Fibroblast of lung (primary cell): ENCODE data around the gene NXN. TPM values are rescaled to one million over a fixed set of nuclear protein-coding genes. Genes with fewer than 3 reads are reported as not detected.

Experiments
- DNase-seq, 2 donors: peaks; one replicate each; pipeline versions ENCODE4 v3.0.0 to v3.0.0-alpha.2; 2010; ENCODE audit warnings: low read depth in 2 of 2
- H2AFZ ChIP-seq: 2 replicates; pipeline ENCODE4 v1.5.1; 2012; ENCODE audit warnings: low read length, control low read depth, inconsistent platforms
- H3K27ac ChIP-seq: 2 replicates; pipeline ENCODE4 v1.5.1; 2011; ENCODE audit warnings: low read length, control low read depth; ENCODE audit not compliant: insufficient read depth
- H3K27me3 ChIP-seq: 2 replicates; pipeline ENCODE4 v1.5.1; 2011; ENCODE audit warnings: mild to moderate bottlenecking, low read length; ENCODE audit not compliant: control insufficient read depth, insufficient read depth
- H3K36me3 ChIP-seq: 2 replicates; pipeline ENCODE4 v1.5.1; 2011; ENCODE audit warnings: low read length; ENCODE audit not compliant: control insufficient read depth, insufficient read depth
- H3K4me1 ChIP-seq: 2 replicates; pipeline ENCODE4 v1.5.1; 2011; ENCODE audit warnings: low read length; ENCODE audit not compliant: control insufficient read depth, insufficient read depth; ENCODE audit errors: extremely low read depth
- H3K4me2 ChIP-seq: 2 replicates; pipeline ENCODE4 v1.5.1; 2011; ENCODE audit warnings: low read length, control low read depth; ENCODE audit not compliant: insufficient read depth; ENCODE audit errors: extremely low read depth
- H3K4me3 ChIP-seq, 4 experiments: fragments of 200-600 bp in 1 of 4; sonication (generic) in 1 of 4; replicated peaks in 1 of 4; 2 replicates each; pipeline ENCODE4 v1.5.1; 2011 to 2016; ENCODE audit warnings: low read length in 4 of 4, low read depth in 3 of 4, mild to moderate bottlenecking in 3 of 4, control low read depth in 2 of 4, inconsistent platforms in 1 of 4, mixed read lengths in 1 of 4; ENCODE audit not compliant: insufficient read depth in 1 of 4; ENCODE audit errors: control extremely low read depth in 1 of 4
- H3K79me2 ChIP-seq: 2 replicates; pipeline ENCODE4 v1.5.1; 2012; ENCODE audit warnings: mild to moderate bottlenecking, low read length, inconsistent platforms; ENCODE audit not compliant: control insufficient read depth, insufficient read depth
- H3K9ac ChIP-seq: 2 replicates; pipeline ENCODE4 v1.5.1; 2011; ENCODE audit warnings: mild to moderate bottlenecking, low read length, control low read depth; ENCODE audit not compliant: insufficient read depth
- H3K9me3 ChIP-seq: 2 replicates; pipeline ENCODE4 v1.5.1; 2012; ENCODE audit warnings: low read depth, low read length; ENCODE audit not compliant: control insufficient read depth, insufficient read depth
- H4K20me1 ChIP-seq: 2 replicates; pipeline ENCODE4 v1.5.1; 2011; ENCODE audit warnings: low read length; ENCODE audit not compliant: control insufficient read depth, insufficient read depth; ENCODE audit errors: extremely low read depth
- CTCF ChIP-seq, 2 donors: IDR thresholded peaks in 1 of 2; conservative IDR thresholded peaks in 1 of 2; 1 replicate in 1 of 2; 2 replicates in 1 of 2; pipeline ENCODE4 v1.5.1; 2011 to 2012; ENCODE audit warnings: low read length in 2 of 2, control low read depth in 1 of 2, inconsistent platforms in 1 of 2, low read depth in 1 of 2, mild to moderate bottlenecking in 1 of 2
- EZH2 ChIP-seq: IDR thresholded peaks from 2 replicates; pipeline ENCODE4 v1.5.1; 2012; ENCODE audit warnings: low read length, control low read depth, mild to moderate bottlenecking; ENCODE audit errors: missing control alignments
- polyA plus RNA-seq, 2 donors: library from polyadenylated mRNA; depleted of rRNA in 1 of 2; stranded (reverse) in 1 of 2; unstranded in 1 of 2; fragments of >200 nt; gene quantifications; 2 replicates each; pipeline ENCODE4 v1.2.1, GENCODE V29; 2011 to 2012; ENCODE audit warnings: missing spikeins in 1 of 2
- total RNA-seq: library from RNA; depleted of rRNA; stranded (reverse); fragments of >200 nt; gene quantifications from 2 replicates; pipeline ENCODE4 v1.2.1, GENCODE V29; 2014

NXN gene
- total and polyA plus RNA-seq, 2 donors (not counting 1 experiment from before 2014, with no cell fraction given) = 38.5 to 53.8 TPM

GRCh38 chr17:965311-965989 lies 14.1 kb downstream of the NXN start:
- no peak overlapping the region for H3K9ac ChIP-seq

GRCh38 chr17:964876-965275 lies 14.7 kb downstream of the NXN start:
- no peaks in the 10 kb centered on the region for H3K36me3 ChIP-seq
- H3K4me2 ChIP-seq = no peak overlapping the region
- no peak for TF ChIP-seq CTCF (conservative IDR thresholded peaks at IDR 0.05 in 1 of 2, IDR thresholded peaks at IDR 0.05 in 1 of 2; ENCODE audit: low read depth in 1 of 2, low read length in 2 of 2)
- TF ChIP-seq EZH2 = no peak
- no peak overlapping the region for H3K9ac ChIP-seq
- H3K9me3 ChIP-seq = no peaks in the 10 kb centered on the region
- peak in 1 of 2 donors; percentile 40 for DNase-seq
- H3K4me1 ChIP-seq = peaks cover 2% of the 10 kb centered on the region
- H3K79me2 ChIP-seq = peaks cover 20% of the 10 kb centered on the region
- no peak overlapping the region for H3K27ac ChIP-seq
- no peak overlapping the region for H3K4me3 ChIP-seq
- H3K27me3 ChIP-seq = no peaks in the 10 kb centered on the region
- H2AFZ ChIP-seq = no peak overlapping the region
- no peaks in the 10 kb centered on the region for H4K20me1 ChIP-seq

More at GRCh38 chr17:965311-965989, 14.1 kb downstream of the NXN start:
- Histone ChIP-seq H2AFZ (no peak overlapping the region), H3K36me3 (no peaks in the 10 kb centered on the region), H3K27me3 (no peaks in the 10 kb centered on the region), H4K20me1 (no peaks in the 10 kb centered on the region), H3K9me3 (no peaks in the 10 kb centered on the region), H3K27ac (no peak overlapping the region), H3K4me2 (no peak overlapping the region), H3K4me3 (no peak overlapping the region), H3K79me2 (peaks cover 23% of the 10 kb centered on the region), H3K4me1 (peaks cover 2% of the 10 kb centered on the region)
- peak; percentile 22 to 67 for DNase-seq
- TF ChIP-seq EZH2 = no peak
- no peak for TF ChIP-seq CTCF (conservative IDR thresholded peaks at IDR 0.05 in 1 of 2, IDR thresholded peaks at IDR 0.05 in 1 of 2; ENCODE audit: low read depth in 1 of 2, low read length in 2 of 2)

- Histone ChIP-seq H3K27me3 (no peaks in the 10 kb centered on the region), H2AFZ (no peak overlapping the region), H4K20me1 (no peaks in the 10 kb centered on the region), H3K4me2 (no peak overlapping the region), H3K4me1 (peaks cover 2% of the 10 kb centered on the region), H3K27ac (no peak overlapping the region), H3K79me2 (peaks cover 14% of the 10 kb centered on the region), H3K36me3 (peaks cover 2% of the 10 kb centered on the region), H3K9ac (no peak overlapping the region), H3K4me3 (no peak overlapping the region), H3K9me3 (no peaks in the 10 kb centered on the region)
- DNase-seq = no peak
- TF ChIP-seq CTCF (conservative IDR thresholded peaks at IDR 0.05 in 1 of 2, IDR thresholded peaks at IDR 0.05 in 1 of 2; ENCODE audit: low read depth in 1 of 2, low read length in 2 of 2) (no peak), EZH2 (no peak)
Measured at GRCh38 chr17:962670-963069, 16.9 kb downstream of the NXN start.
